ENCODE results near the gene PHETA1.
"Not testable (repeated sequence)": the region's sequence is repeated elsewhere in the genome, so short reads cannot be mapped to it uniquely, and the experiment has no call there.

The PHETA1 gene

DNA sequence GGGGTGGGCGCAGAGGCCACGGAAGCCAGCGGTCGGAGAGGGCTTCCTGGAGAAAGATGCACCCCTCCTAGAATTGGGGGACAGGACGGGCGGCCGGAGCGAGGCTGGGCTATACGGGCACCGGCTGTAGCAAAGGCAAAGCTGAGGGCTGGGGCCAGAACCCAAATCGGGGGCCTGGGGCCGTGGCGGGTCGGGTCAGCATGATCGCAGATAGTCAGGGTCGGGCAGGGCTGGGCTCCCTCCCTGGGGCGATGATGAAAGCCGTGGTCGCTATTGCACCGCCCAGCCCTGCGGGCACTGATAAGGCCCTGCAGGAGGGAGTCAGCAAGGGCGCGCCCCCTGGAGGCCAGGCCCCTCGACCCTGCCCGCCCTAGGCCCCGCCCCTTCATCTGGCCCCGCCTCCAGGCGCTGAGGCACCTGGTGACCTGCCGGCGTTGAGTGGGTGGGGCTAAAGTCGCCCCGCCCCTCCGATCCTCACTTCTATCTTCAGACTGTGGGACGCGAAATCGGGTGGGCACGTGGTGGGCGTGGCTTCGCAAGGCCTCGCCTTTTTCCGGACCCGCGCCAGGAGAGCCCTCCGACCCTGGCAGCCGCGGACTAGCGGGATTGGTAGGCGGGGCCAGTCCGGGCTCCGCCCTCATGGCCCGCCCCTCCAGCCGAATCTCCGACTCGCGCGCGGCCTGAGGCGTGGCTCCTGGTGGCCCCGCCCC lies 36.4 kb upstream of the PHETA1 start:
- peak; percentile 58 for DNase-seq (ENCODE audit: low read depth)

- no peak for DNase-seq (ENCODE audit: low read depth)
Measured at GRCh38 chr12:111404362-111405148, 35.7 kb upstream of the PHETA1 start.

DNA sequence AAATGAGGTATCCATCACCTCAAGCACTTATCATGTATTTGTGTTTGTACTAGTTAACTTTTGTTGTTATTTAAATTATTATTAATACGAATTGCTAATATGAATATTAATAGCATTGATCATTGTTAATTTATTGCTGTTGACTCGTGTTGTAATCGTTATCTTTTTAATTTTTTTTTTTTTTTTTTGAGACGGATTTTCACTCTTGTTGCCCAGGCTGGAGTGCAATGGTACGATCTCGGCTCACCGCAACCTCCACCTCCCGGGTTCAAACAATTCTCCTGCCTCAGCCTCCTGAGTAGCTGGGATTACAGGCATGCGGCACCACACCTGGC lies 33.6 kb upstream of the PHETA1 start:
- DNase-seq (ENCODE audit: low read depth): not testable (repeated sequence)

- no peak for DNase-seq (ENCODE audit: low read depth)
Measured at GRCh38 chr12:111401167-111401605, 32.3 kb upstream of the PHETA1 start.

DNA sequence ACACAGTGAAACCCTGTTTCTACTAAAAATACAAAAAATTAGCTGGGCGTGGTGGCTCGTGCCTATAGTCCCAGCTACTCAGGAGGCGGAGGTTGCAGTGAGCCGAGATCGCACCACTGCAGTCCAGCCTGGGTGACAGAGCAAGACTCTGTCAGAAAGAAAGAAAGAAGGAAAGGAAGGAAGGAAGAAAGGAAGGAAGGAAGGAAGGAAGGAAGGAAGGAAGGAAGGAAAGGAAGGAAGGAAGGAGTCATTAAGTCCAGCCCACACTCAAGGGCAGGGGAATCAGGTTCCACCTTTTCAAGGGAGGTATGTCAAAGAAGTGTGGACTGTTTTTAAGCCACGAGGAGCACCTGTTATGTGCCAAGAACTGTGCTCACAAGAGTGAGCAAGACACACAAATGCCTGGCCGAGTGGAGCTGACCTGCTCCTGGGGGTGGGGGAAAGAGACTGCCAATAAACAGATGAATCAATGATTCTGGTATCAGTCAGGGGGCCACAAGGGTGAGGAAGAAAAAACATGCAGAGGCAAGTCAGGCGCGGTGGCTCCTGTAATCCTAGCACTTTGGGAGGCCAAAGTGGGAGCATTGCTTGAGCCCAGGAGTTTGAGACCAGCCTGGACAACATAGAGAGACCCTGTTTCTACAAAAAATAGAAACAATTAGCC lies 31.0 kb upstream of the PHETA1 start:
- DNase-seq (ENCODE audit: low read depth): not testable (repeated sequence)

- DNase-seq (ENCODE audit: low read depth): no peak
Measured at GRCh38 chr12:111398530-111398929, 29.6 kb upstream of the PHETA1 start.

GRCh38 chr12:111396726-111397445 lies 28.0 kb upstream of the PHETA1 start:
- DNase-seq (ENCODE audit: low read depth): peak; percentile 61

DNA sequence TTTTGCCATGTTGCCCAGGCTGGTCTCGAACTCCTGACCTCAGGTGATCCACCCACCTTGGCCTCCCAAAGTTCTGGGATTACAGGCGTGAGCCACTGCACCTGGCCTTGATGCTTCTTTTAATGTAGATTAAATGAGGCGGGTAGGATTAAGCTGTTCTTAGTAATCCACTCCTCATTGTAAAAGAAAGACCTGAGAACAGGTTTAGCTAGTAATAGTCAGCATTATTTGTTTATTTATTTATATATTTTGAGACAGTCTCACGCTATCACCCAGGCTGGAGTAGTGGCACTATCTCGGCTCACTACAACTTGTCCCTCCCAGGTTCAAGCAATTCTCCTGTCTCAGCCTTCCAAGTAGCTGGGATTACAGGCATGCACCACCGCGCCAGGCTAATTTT lies 27.4 kb upstream of the PHETA1 start:
- DNase-seq (ENCODE audit: low read depth): not testable (repeated sequence)

DNA sequence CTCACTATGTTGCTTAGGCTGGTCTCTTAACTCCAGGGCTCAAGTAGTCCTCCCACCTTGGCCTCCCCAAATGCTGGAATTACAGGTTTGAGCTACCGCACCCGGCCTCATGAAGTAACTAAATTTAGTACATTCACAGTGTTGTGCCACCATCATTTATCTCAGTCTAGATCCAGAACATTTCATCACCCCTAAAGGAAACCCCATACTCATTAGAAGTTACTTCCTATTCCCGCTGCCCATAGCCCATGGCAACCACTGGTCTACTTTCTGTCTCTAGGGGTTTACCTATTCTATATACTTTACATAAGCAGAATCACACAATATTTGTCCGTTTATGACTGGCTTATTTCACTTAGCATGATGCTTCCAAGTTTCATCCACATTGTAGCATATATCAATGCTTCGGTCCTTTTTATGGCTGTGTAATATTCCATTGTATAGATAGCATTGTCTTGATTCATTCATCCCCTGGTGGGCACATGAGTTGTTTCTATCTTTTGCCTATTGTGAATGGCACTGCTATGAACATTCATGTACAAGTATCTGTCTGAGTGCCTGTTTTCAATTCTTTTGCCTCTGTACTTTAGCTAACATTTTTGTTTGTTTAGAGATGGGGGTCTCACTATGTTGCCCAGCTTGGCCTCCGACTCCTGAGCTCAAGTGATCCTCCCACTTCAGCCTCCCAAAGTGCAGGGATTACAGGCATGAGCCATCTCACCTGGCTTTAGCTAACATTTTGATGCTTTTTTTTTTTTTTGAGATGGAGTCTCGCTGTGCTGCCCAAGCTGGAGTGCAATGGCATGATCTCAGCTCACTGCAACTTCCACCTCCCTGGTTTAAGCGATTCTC lies 26.7 kb upstream of the PHETA1 start:
- no peak for DNase-seq (ENCODE audit: low read depth)

DNA sequence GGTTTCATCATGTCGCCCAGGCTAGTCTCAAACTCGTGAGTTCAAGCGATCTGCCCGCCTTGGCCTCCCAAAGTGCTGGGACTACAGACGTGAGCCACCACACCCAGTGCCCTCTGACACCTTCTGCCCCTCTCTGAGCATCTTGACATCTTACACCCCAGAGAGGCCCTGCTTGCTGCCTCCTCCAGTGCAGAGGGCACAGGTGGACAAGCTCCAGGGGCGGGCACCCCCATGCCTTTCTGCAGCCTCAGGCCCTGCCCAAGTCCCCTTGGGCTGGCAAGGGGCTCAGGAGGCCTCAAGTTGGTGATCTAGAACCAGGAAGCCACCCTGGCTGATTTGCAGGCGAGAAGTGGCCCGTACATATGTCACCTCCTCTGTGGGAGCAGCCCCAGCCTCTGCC lies 25.6 kb upstream of the PHETA1 start:
- DNase-seq (ENCODE audit: low read depth): no peak

GRCh38 chr12:111393700-111394300 lies 24.9 kb upstream of the PHETA1 start:
- DNase-seq (ENCODE audit: low read depth): no peak

GRCh38 chr12:111390910-111391309 lies 22.0 kb upstream of the PHETA1 start:
- no peak for DNase-seq (ENCODE audit: low read depth)

DNA sequence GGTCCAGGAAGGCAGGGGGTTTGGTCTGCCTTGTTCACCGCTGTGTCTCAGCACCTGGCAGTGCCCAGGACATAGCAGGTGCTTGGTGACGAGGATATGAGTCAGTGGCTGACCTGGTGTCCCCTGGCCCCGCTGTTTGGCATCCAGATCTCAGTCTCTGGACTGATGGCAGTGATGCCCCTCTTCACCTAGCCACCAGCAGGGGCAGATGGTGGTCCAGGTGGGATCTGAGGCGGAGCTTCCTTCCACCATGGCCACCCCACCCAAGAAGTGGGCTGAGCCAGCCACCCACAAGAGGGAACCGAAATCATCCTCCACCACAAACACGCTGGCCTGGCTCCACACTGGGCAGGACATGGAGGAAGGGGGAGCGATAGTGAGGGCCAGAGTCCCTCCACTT lies 20.7 kb upstream of the PHETA1 start:
- no peak for DNase-seq (ENCODE audit: low read depth)

- DNase-seq (ENCODE audit: low read depth): no peak
Measured at GRCh38 chr12:111387747-111388323, 18.9 kb upstream of the PHETA1 start.

- no peak for DNase-seq (ENCODE audit: low read depth)
Measured at GRCh38 chr12:111386885-111387284, 18.0 kb upstream of the PHETA1 start.

DNA sequence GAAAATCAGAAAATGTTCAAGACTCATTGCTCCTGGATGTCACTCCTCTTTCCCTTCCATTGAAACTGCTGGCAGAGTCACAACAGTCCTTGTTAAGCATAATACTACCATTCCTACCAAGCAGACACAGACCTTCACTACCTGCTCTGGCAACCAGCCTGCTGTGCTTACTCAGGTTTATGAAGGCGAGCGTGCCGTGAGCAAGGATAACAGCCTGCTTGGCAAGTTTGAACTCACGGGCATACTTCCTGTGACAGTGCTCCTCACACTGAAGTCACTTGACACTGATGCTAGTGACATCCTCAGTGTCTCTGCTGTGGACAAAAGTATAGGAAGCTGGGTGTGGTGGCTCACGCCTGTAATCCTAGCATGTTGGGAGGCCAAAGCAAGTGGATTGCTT lies 15.7 kb upstream of the PHETA1 start:
- no peak for DNase-seq (ENCODE audit: low read depth)

- no peak for DNase-seq (ENCODE audit: low read depth)
Measured at GRCh38 chr12:111379942-111380554, 11.2 kb upstream of the PHETA1 start.

GRCh38 chr12:111377440-111377839 lies 8.5 kb upstream of the PHETA1 start:
- DNase-seq (ENCODE audit: low read depth): no peak

- DNase-seq (ENCODE audit: low read depth): not testable (repeated sequence)
Measured at GRCh38 chr12:111373231-111373630, 4.3 kb upstream of the PHETA1 start.
